Fibroblast of lung (primary cell): Measurements from ENCODE around the gene SNX32. TPM values are rescaled to one million over a fixed set of nuclear protein-coding genes. Genes with fewer than 3 reads are reported as not detected.

Experiments used
- DNase-seq, 2 donors: peaks; one replicate each; pipeline versions ENCODE4 v3.0.0 to v3.0.0-alpha.2; 2010; ENCODE audit warnings: low read depth in 2 of 2
- H2AFZ ChIP-seq: 2 replicates; pipeline ENCODE4 v1.5.1; 2012; ENCODE audit warnings: low read length, control low read depth, inconsistent platforms
- H3K27ac ChIP-seq: 2 replicates; pipeline ENCODE4 v1.5.1; 2011; ENCODE audit warnings: low read length, control low read depth; ENCODE audit not compliant: insufficient read depth
- H3K27me3 ChIP-seq: 2 replicates; pipeline ENCODE4 v1.5.1; 2011; ENCODE audit warnings: mild to moderate bottlenecking, low read length; ENCODE audit not compliant: control insufficient read depth, insufficient read depth
- H3K36me3 ChIP-seq: 2 replicates; pipeline ENCODE4 v1.5.1; 2011; ENCODE audit warnings: low read length; ENCODE audit not compliant: control insufficient read depth, insufficient read depth
- H3K4me1 ChIP-seq: 2 replicates; pipeline ENCODE4 v1.5.1; 2011; ENCODE audit warnings: low read length; ENCODE audit not compliant: control insufficient read depth, insufficient read depth; ENCODE audit errors: extremely low read depth
- H3K4me2 ChIP-seq: 2 replicates; pipeline ENCODE4 v1.5.1; 2011; ENCODE audit warnings: low read length, control low read depth; ENCODE audit not compliant: insufficient read depth; ENCODE audit errors: extremely low read depth
- H3K4me3 ChIP-seq, 4 experiments: fragments of 200-600 bp in 1 of 4; sonication (generic) in 1 of 4; replicated peaks in 1 of 4; 2 replicates each; pipeline ENCODE4 v1.5.1; 2011 to 2016; ENCODE audit warnings: low read length in 4 of 4, low read depth in 3 of 4, mild to moderate bottlenecking in 3 of 4, control low read depth in 2 of 4, inconsistent platforms in 1 of 4, mixed read lengths in 1 of 4; ENCODE audit not compliant: insufficient read depth in 1 of 4; ENCODE audit errors: control extremely low read depth in 1 of 4
- H3K79me2 ChIP-seq: 2 replicates; pipeline ENCODE4 v1.5.1; 2012; ENCODE audit warnings: mild to moderate bottlenecking, low read length, inconsistent platforms; ENCODE audit not compliant: control insufficient read depth, insufficient read depth
- H3K9ac ChIP-seq: 2 replicates; pipeline ENCODE4 v1.5.1; 2011; ENCODE audit warnings: mild to moderate bottlenecking, low read length, control low read depth; ENCODE audit not compliant: insufficient read depth
- H3K9me3 ChIP-seq: 2 replicates; pipeline ENCODE4 v1.5.1; 2012; ENCODE audit warnings: low read depth, low read length; ENCODE audit not compliant: control insufficient read depth, insufficient read depth
- H4K20me1 ChIP-seq: 2 replicates; pipeline ENCODE4 v1.5.1; 2011; ENCODE audit warnings: low read length; ENCODE audit not compliant: control insufficient read depth, insufficient read depth; ENCODE audit errors: extremely low read depth
- EZH2 ChIP-seq: IDR thresholded peaks from 2 replicates; pipeline ENCODE4 v1.5.1; 2012; ENCODE audit warnings: low read length, control low read depth, mild to moderate bottlenecking; ENCODE audit errors: missing control alignments
- polyA plus RNA-seq, 2 donors: library from polyadenylated mRNA; depleted of rRNA in 1 of 2; stranded (reverse) in 1 of 2; unstranded in 1 of 2; fragments of >200 nt; gene quantifications; 2 replicates each; pipeline ENCODE4 v1.2.1, GENCODE V29; 2011 to 2012; ENCODE audit warnings: missing spikeins in 1 of 2
- total RNA-seq: library from RNA; depleted of rRNA; stranded (reverse); fragments of >200 nt; gene quantifications from 2 replicates; pipeline ENCODE4 v1.2.1, GENCODE V29; 2014
- TF ChIP-seq, protein P1 (sequence below), 2 donors: IDR thresholded peaks in 1 of 2; conservative IDR thresholded peaks in 1 of 2; 1 replicate in 1 of 2; 2 replicates in 1 of 2; pipeline ENCODE4 v1.5.1; 2011 to 2012; ENCODE audit warnings: low read length in 2 of 2, control low read depth in 1 of 2, inconsistent platforms in 1 of 2, low read depth in 1 of 2, mild to moderate bottlenecking in 1 of 2

Gene SNX32
- total and polyA plus RNA-seq, 2 donors (not counting 1 experiment from before 2014, with no cell fraction given): 0.33 to 3.1 TPM

- Histone ChIP-seq H3K9me3 (no peaks in the 10 kb centered on the region), H3K4me2 (peak overlapping the region; percentile 98), H3K4me3 (peak overlapping the region in 2 of 4 experiments; percentile 96 to 98), H3K27ac (no peak overlapping the region), H3K9ac (no peak overlapping the region), H2AFZ (no peak overlapping the region), H3K27me3 (no peaks in the 10 kb centered on the region), H3K4me1 (peaks cover 24% of the 10 kb centered on the region), H3K79me2 (peaks cover 49% of the 10 kb centered on the region), H3K36me3 (peaks cover 52% of the 10 kb centered on the region), H4K20me1 (peaks cover 8% of the 10 kb centered on the region)
- TF ChIP-seq EZH2: no peak
- TF ChIP-seq, protein P1, sequence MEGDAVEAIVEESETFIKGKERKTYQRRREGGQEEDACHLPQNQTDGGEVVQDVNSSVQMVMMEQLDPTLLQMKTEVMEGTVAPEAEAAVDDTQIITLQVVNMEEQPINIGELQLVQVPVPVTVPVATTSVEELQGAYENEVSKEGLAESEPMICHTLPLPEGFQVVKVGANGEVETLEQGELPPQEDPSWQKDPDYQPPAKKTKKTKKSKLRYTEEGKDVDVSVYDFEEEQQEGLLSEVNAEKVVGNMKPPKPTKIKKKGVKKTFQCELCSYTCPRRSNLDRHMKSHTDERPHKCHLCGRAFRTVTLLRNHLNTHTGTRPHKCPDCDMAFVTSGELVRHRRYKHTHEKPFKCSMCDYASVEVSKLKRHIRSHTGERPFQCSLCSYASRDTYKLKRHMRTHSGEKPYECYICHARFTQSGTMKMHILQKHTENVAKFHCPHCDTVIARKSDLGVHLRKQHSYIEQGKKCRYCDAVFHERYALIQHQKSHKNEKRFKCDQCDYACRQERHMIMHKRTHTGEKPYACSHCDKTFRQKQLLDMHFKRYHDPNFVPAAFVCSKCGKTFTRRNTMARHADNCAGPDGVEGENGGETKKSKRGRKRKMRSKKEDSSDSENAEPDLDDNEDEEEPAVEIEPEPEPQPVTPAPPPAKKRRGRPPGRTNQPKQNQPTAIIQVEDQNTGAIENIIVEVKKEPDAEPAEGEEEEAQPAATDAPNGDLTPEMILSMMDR (conservative IDR thresholded peaks at IDR 0.05 in 1 of 2, IDR thresholded peaks at IDR 0.05 in 1 of 2; ENCODE audit: low read depth in 1 of 2, low read length in 2 of 2): no peak
- DNase-seq: no peak
Measured at GRCh38 chr11:65854852-65855837, 21.4 kb downstream of the SNX32 start.

DNA sequence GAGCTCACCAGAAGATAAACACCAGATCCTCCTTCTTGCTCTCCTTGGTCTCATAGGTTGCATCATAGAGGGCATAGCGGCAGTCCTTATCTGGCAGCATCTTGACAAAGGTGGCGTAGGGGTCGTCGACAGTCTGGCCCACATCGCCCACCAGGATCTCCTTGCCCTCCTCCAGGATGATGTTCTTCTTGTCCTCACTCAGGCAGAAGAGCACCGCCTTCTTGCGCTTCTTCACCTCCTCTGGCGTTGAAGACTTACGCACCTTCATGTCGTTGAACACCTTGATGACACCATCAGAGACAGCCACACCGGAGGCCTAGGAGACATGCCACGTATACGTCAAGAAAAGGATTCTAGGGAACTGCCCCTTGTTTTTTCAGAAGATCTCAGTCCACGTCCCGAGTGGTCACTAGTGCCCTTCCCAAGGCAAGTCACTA is 22.2 kb downstream of the SNX32 start:
- Histone ChIP-seq H3K36me3 (peaks cover 50% of the 10 kb centered on the region), H3K4me1 (peaks cover 24% of the 10 kb centered on the region), H3K4me2 (peak overlapping the region; percentile 98), H2AFZ (no peak overlapping the region), H3K27ac (peak overlapping the region; percentile 86), H4K20me1 (peaks cover 8% of the 10 kb centered on the region), H3K4me3 (peak overlapping the region; percentile 95 to 99 (median 97)), H3K9me3 (no peaks in the 10 kb centered on the region), H3K27me3 (no peaks in the 10 kb centered on the region), H3K79me2 (peaks cover 52% of the 10 kb centered on the region), H3K9ac (no peak overlapping the region)
- no peak for DNase-seq
- no peak for TF ChIP-seq EZH2
- TF ChIP-seq, protein P1 (conservative IDR thresholded peaks at IDR 0.05 in 1 of 2, IDR thresholded peaks at IDR 0.05 in 1 of 2; ENCODE audit: low read depth in 1 of 2, low read length in 2 of 2): no peak

- H3K27ac ChIP-seq: peak overlapping the region; percentile 86
- no peaks in the 10 kb centered on the region for H3K27me3 ChIP-seq
- no peaks in the 10 kb centered on the region for H3K9me3 ChIP-seq
- peaks cover 46% of the 10 kb centered on the region for H3K36me3 ChIP-seq
- TF ChIP-seq, protein P1 (conservative IDR thresholded peaks at IDR 0.05 in 1 of 2, IDR thresholded peaks at IDR 0.05 in 1 of 2; ENCODE audit: low read depth in 1 of 2, low read length in 2 of 2): no peak
- TF ChIP-seq EZH2: no peak
- peak overlapping the region; percentile 98 for H3K4me2 ChIP-seq
- no peak overlapping the region for H2AFZ ChIP-seq
- peaks cover 62% of the 10 kb centered on the region for H3K79me2 ChIP-seq
- H4K20me1 ChIP-seq: peaks cover 8% of the 10 kb centered on the region
- peak; percentile 56 to 68 for DNase-seq
- H3K4me1 ChIP-seq: peaks cover 30% of the 10 kb centered on the region
- H3K9ac ChIP-seq: peak overlapping the region; percentile 92
- peak overlapping the region; percentile 95 to 99 (median 97) for H3K4me3 ChIP-seq
Measured at GRCh38 chr11:65856689-65857499, 23.1 kb downstream of the SNX32 start.
